GM12873 (cell line): ENCODE results near the gene TBC1D14.

Experiments
- TF ChIP-seq, protein P1 (sequence below): IDR thresholded peaks from 2 replicates; pipeline ENCODE4 v1.5.1; 2012; ENCODE audit warnings: low read depth, mild to moderate bottlenecking, moderate library complexity, low read length, control low read depth; ENCODE audit not compliant: insufficient read depth; ENCODE audit errors: missing control alignments

TBC1D14 gene

DNA sequence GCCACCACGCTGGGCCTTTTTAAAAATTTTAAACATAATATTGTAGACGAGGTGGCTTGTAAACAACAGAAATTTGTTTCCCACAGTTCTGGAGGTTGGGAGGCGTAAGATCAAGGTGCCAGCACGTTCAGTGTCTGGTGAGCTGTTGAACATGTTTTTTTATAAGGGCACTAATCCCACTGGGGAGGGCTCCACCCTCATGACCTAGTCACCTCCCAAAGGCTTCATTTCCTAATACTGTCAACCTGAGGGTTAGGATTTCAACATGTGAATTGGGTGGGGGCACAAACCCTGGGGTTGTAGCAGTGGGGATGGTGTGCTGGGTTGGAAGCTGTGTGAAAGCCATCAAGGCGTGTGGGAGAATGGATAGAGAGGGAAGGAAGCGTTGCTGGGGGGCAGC lies 27.6 kb downstream of the TBC1D14 start:
- TF ChIP-seq, protein P1, sequence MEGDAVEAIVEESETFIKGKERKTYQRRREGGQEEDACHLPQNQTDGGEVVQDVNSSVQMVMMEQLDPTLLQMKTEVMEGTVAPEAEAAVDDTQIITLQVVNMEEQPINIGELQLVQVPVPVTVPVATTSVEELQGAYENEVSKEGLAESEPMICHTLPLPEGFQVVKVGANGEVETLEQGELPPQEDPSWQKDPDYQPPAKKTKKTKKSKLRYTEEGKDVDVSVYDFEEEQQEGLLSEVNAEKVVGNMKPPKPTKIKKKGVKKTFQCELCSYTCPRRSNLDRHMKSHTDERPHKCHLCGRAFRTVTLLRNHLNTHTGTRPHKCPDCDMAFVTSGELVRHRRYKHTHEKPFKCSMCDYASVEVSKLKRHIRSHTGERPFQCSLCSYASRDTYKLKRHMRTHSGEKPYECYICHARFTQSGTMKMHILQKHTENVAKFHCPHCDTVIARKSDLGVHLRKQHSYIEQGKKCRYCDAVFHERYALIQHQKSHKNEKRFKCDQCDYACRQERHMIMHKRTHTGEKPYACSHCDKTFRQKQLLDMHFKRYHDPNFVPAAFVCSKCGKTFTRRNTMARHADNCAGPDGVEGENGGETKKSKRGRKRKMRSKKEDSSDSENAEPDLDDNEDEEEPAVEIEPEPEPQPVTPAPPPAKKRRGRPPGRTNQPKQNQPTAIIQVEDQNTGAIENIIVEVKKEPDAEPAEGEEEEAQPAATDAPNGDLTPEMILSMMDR = no peak

DNA sequence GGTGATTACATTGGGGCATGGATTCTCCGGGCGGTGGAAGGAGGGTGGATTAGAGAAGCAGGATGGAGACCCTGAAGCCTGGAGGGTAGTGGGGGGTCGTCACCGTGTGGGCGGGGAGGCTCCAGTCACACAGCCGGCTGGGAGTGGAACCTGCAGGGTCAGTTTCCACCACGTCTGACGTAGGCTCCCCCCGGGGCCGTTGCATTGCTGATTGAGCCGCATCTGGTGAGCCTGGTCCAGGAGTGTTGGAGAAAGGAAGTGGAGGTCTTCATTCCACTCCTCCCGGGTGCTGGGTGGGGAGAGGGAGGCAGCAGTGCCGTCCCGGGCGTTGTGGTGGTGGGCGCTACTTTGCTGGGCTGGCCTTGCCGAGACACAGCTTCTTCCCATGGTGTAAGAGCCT lies 28.1 kb downstream of the TBC1D14 start:
- TF ChIP-seq, protein P1 = no peak

DNA sequence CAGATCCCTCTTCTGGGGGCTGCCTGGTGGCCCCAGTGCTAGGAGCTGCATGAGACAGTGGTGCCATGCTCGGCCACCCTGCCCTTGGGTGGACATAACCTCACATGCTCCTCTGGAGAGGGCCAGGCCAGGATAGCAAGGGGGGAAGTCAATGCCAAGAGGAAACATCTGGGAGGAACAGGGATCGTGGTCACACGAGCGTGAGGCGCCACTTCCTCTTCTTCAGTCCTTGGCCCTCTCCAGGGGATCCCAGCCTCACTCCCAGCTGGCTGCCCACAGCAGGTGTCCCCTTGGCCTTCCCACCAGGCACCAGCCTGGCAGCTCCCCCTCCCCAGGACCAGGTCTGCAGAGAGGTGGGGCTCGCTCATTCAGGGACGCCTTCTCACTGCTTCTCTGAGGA lies 28.6 kb downstream of the TBC1D14 start:
- TF ChIP-seq, protein P1 = no peak

DNA sequence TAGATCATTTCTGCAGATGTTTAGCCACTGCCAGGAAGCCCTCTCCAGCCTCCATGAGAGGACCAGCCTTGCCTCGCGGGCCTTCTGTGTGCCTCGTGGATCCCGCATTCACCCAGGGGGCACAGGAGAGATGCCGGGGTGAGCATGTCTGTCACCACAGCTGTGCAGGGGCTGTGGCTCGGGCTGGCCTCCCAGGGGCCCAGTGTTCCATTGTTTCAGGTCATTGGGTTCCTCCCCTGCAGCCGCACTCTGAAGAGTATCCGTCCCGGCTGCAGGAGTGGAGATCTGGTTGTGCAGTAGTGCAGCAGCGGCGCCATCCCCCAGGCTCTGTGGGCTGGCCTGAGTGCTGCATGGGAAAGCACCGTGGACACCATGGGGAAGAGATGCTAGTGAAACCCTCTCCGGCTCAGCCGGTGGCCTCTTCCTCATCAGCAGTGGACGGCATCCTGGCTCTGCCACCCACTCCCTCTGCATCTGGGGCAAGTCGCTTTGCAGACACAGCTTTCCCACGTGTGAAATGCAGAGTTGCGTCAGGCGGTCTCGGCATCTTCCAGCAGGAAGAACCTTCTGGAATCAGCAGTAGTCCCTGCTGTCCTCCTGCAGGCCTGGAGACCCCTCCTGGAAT lies 29.1 kb downstream of the TBC1D14 start:
- TF ChIP-seq, protein P1 = no peak

DNA sequence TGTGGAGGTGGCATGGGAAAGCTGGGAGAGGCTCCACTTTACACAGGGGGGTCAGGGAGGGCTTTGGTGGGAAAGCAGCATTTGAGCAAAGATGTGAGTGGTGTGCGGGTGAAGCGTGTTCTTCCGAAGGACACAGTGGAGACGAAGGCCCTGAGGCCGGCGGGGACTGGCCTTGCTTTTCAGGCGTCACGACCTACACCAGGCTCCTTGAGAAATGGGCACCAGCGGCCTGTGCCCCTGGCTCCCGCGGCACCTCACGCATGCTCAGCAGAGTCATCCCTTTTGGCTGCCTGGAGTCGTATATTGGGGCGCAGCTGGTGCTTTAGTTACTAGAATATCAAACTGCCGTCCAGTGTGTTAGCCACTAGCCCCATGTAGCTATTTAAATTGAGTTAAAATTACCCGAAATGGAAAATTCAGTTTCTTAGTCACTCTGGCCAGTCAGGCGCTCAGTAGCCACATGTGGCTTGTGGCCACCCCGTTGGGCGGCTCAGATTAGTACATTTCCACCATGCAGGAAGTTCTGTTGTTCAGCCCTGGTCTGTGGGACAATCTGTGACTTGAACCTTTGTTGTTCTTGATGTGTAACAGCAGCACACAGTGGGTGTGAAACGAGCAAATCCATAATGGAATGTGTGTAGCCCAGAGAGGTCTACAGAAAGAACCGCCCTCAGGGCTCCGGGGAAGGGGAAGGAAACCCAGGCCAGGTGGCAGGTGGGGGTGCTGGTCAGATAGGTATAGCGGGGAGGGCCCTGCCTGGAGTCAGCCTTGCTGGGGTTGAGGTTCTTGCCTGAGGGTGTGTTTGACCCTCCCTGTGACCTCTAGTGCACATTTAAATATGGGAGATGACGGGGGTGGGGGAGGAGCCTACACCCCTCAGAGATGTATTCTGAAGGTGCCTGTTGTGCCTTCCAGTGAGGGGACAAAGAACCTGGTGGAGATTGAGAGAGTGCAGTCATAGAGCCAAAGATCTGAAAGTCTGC lies 30.4 kb downstream of the TBC1D14 start:
- TF ChIP-seq, protein P1 = no peak

DNA sequence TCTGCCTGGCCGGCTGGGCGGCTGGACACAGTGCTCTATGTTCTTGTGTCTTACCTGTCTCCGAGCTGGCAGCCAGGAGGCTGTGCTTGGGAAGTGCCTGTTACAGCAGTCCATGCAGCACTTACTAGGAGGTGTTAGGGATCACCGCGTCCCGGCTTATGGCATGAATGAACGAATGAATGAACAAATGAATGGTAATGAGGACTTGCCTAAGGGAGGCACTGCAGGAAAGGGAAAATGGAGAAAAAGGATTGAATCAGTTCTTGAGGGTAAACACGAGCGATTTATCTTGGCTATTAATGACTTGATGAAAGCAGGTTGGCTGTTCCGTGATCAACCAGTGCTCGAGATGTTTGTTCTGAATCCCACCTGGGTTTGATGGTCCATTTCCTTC lies 31.1 kb downstream of the TBC1D14 start:
- TF ChIP-seq, protein P1 = no peak

DNA sequence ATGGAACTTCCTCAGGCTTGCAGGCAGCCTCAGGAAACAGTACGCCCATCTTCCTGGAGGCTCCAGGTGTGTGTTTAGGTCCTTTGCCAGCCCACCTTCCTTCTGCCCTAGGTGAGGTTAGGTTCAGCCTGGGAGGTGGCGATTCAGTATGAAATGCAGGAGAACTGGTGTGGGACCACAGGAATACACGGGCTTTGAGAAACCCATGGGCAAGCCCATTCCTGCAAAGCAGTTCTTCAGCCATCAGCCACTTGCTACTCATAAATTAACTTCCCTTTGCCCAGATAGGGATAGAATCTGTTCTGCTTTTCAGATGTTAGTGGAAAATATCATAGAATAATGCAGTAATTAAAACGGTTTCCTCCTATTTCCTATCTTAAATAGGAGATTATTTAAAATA lies 32.2 kb downstream of the TBC1D14 start:
- TF ChIP-seq, protein P1 = no peak
